H1 (cell line): ENCODE data around the gene DRGX. TPM values are rescaled to one million over a fixed set of nuclear protein-coding genes. Genes with fewer than 3 reads are reported as not detected.

Source experiments
- CTCF ChIA-PET: fragments of 300-600 bp; sonication (Branson Sonifier 250); formaldehyde crosslinking; loops from one replicate; lab custom pipeline; 2021; ENCODE audit not compliant: partially characterized antibody; lab: Charles Lee
- POLR2A ChIA-PET: fragments of 300-600 bp; sonication (Branson Sonifier 250); formaldehyde crosslinking; loops from one replicate; lab custom pipeline; 2021; ENCODE audit warnings: inconsistent platforms; ENCODE audit not compliant: partially characterized antibody; lab: Charles Lee
- DNase-seq, 2 experiments: peaks; one replicate each; pipeline versions ENCODE4 v3.0.0 to v3.0.0-alpha.2; 2010 to 2022; ENCODE audit warnings: low spot score in 2 of 2, low read depth in 1 of 2, mixed read lengths in 1 of 2
- FAIRE-seq: peaks from 2 replicates; lab custom pipeline; 2011; peaks lifted over from hg19 to GRCh38; lab: Jason Lieb, UNC
- H2AFZ ChIP-seq: 2 replicates; pipeline ENCODE4 v1.8.1; 2012; ENCODE audit warnings: low read length, inconsistent platforms
- H2AK5ac ChIP-seq: 2 replicates; pipeline ENCODE4 v1.6.1; 2013; ENCODE audit warnings: low read depth, low read length
- H2BK120ac ChIP-seq: replicated peaks from 2 replicates; pipeline ENCODE3; 2013; ENCODE audit warnings: low read depth, low read length, inconsistent platforms
- H2BK12ac ChIP-seq: 2 replicates; pipeline ENCODE4 v1.6.1; 2013; ENCODE audit warnings: low read depth, low read length
- H2BK15ac ChIP-seq: 2 replicates; pipeline ENCODE4 v1.6.1; 2013; ENCODE audit warnings: low read length
- H2BK20ac ChIP-seq: 2 replicates; pipeline ENCODE4 v1.6.1; 2013; ENCODE audit warnings: low read length
- H2BK5ac ChIP-seq: 2 replicates; pipeline ENCODE4 v1.6.1; 2013; ENCODE audit warnings: low read depth, low read length
- H3K14ac ChIP-seq: 2 replicates; pipeline ENCODE4 v1.6.1; 2013; ENCODE audit warnings: inconsistent platforms; ENCODE audit not compliant: insufficient read length
- H3K18ac ChIP-seq: 2 replicates; pipeline ENCODE4 v1.6.1; 2013; ENCODE audit warnings: low read length; ENCODE audit errors: extremely low read depth
- H3K23ac ChIP-seq: 2 replicates; pipeline ENCODE4 v1.6.1; 2013; ENCODE audit warnings: inconsistent platforms; ENCODE audit not compliant: insufficient read length
- H3K23me2 ChIP-seq: 2 replicates; pipeline ENCODE4 v1.6.1; 2013; ENCODE audit warnings: low read depth, low read length
- H3K27ac ChIP-seq: 2 replicates; pipeline ENCODE4 v1.6.1; 2011; ENCODE audit warnings: low read depth, low read length, inconsistent platforms
- H3K27me3 ChIP-seq, 4 experiments: replicated peaks in 1 of 4; 1 replicate in 1 of 4; 2 replicates in 3 of 4; pipeline versions ENCODE4 v1.6.1 to v1.8.1; 2011 to 2013; ENCODE audit warnings: low read length in 3 of 4, mild to moderate bottlenecking in 3 of 4, inconsistent platforms in 2 of 4, mixed read lengths in 2 of 4, moderate library complexity in 1 of 4; ENCODE audit not compliant: control insufficient read depth in 3 of 4, insufficient read depth in 3 of 4; ENCODE audit errors: extremely low read depth in 1 of 4
- H3K36me3 ChIP-seq, 4 experiments: 2 replicates each; pipeline versions ENCODE4 v1.6.1 to v1.8.1; 2011 to 2013; ENCODE audit warnings: mild to moderate bottlenecking in 4 of 4, low read length in 3 of 4, moderate library complexity in 2 of 4, control low read depth in 1 of 4, inconsistent platforms in 1 of 4; ENCODE audit not compliant: insufficient read depth in 4 of 4, control insufficient read depth in 2 of 4
- H3K4ac ChIP-seq: replicated peaks from 2 replicates; pipeline ENCODE3; 2013; ENCODE audit warnings: low read length, low read depth, mixed read lengths, inconsistent platforms; ENCODE audit not compliant: insufficient read length
- H3K4me1 ChIP-seq, 4 experiments: replicated peaks in 1 of 4; 1 replicate in 1 of 4; 2 replicates in 3 of 4; pipeline versions ENCODE4 v1.6.1 to v1.8.1; 2011 to 2013; ENCODE audit warnings: low read length in 3 of 4, inconsistent platforms in 2 of 4, mixed read lengths in 1 of 4; ENCODE audit not compliant: insufficient read depth in 4 of 4, control insufficient read depth in 3 of 4
- H3K4me2 ChIP-seq, 2 experiments: 2 replicates each; pipeline versions ENCODE4 v1.6.1 to v1.8.1; 2011 to 2013; ENCODE audit warnings: low read depth in 2 of 2, low read length in 2 of 2, control low read depth in 1 of 2, inconsistent platforms in 1 of 2, mild to moderate bottlenecking in 1 of 2; ENCODE audit not compliant: insufficient read depth in 1 of 2
- H3K4me3 ChIP-seq, 4 experiments: fragments of 200-600, 300-600 bp in 1 of 4; sonication (generic), shearing (Covaris generic), sonication (Bioruptor Twin) in 1 of 4; 2 replicates each; pipeline versions ENCODE4 v1.5.1 to v1.8.1; 2011 to 2016; ENCODE audit warnings: low read length in 4 of 4, low read depth in 3 of 4, control low read depth in 2 of 4, inconsistent platforms in 2 of 4, mild to moderate bottlenecking in 2 of 4, mixed read lengths in 1 of 4, moderate library complexity in 1 of 4; ENCODE audit not compliant: insufficient read depth in 2 of 4; ENCODE audit errors: extremely low read depth in 1 of 4
- H3K56ac ChIP-seq: replicated peaks from 2 replicates; pipeline ENCODE3; 2013; ENCODE audit warnings: low read depth, mild to moderate bottlenecking, mixed read lengths, low read length, inconsistent platforms; ENCODE audit not compliant: insufficient read length
- H3K79me1 ChIP-seq: 2 replicates; pipeline ENCODE4 v1.6.1; 2013; ENCODE audit warnings: low read depth, low read length, control low read depth
- H3K79me2 ChIP-seq, 2 experiments: 2 replicates each; pipeline versions ENCODE4 v1.6.1 to v1.8.1; 2012 to 2013; ENCODE audit warnings: low read length in 2 of 2, mild to moderate bottlenecking in 2 of 2, inconsistent platforms in 1 of 2; ENCODE audit not compliant: insufficient read depth in 2 of 2, control insufficient read depth in 1 of 2
- H3K9ac ChIP-seq, 4 experiments: replicated peaks in 1 of 4; 1 replicate in 1 of 4; 2 replicates in 3 of 4; pipeline versions ENCODE4 v1.6.1 to v1.8.1; 2011 to 2013; ENCODE audit warnings: low read depth in 3 of 4, low read length in 3 of 4, control low read depth in 2 of 4, mild to moderate bottlenecking in 2 of 4, moderate library complexity in 2 of 4, inconsistent platforms in 1 of 4; ENCODE audit errors: extremely low read depth in 1 of 4
- H3K9me3 ChIP-seq, 2 experiments: 2 replicates each; pipeline versions ENCODE4 v1.6.1 to v1.8.1; 2012 to 2013; ENCODE audit warnings: mild to moderate bottlenecking in 2 of 2, moderate library complexity in 2 of 2, control low read depth in 1 of 2, inconsistent platforms in 1 of 2, low read depth in 1 of 2, low read length in 1 of 2, mixed read lengths in 1 of 2; ENCODE audit not compliant: insufficient read depth in 2 of 2
- H4K20me1 ChIP-seq, 2 experiments: replicated peaks in 1 of 2; 2 replicates each; pipeline versions ENCODE3 to v1.8.1; 2011 to 2013; ENCODE audit warnings: inconsistent platforms in 2 of 2, low read length in 2 of 2, mild to moderate bottlenecking in 1 of 2; ENCODE audit not compliant: insufficient read depth in 2 of 2, control insufficient read depth in 1 of 2
- H4K5ac ChIP-seq: 2 replicates; pipeline ENCODE4 v1.6.1; 2013; ENCODE audit warnings: low read length, low read depth, mixed read lengths, inconsistent platforms; ENCODE audit not compliant: insufficient read length
- H4K8ac ChIP-seq: 2 replicates; pipeline ENCODE4 v1.8.0; 2013; ENCODE audit warnings: mild to moderate bottlenecking, moderate library complexity, low read length, inconsistent platforms; ENCODE audit not compliant: insufficient read depth; ENCODE audit errors: extremely low read depth
- H4K91ac ChIP-seq: replicated peaks from 2 replicates; pipeline ENCODE3; 2013; ENCODE audit warnings: low read length, mixed read lengths, inconsistent platforms; ENCODE audit not compliant: insufficient read length
- CBX8 ChIP-seq: fragments of 300-800, 300-1000 bp; sonication (generic); IDR thresholded peaks from 2 replicates; pipeline ENCODE4 v1.7.1; 2016; ENCODE audit warnings: low read depth, low read length, borderline replicate concordance
- CHD1 ChIP-seq: IDR thresholded peaks from 2 replicates; pipeline ENCODE4 v1.6.1; 2012; ENCODE audit warnings: low read depth, low read length, improper control_type of control experiment
- CHD2 ChIP-seq: IDR thresholded peaks from 2 replicates; pipeline ENCODE4 v1.6.1; 2012; ENCODE audit warnings: low read length, improper control_type of control experiment
- EGR1 ChIP-seq: IDR thresholded peaks from 2 replicates; pipeline ENCODE4 v1.6.1; 2011; ENCODE audit warnings: low read depth, low read length, borderline replicate concordance
- FOSL1 ChIP-seq: IDR thresholded peaks from 2 replicates; pipeline ENCODE4 v1.6.1; 2011; ENCODE audit warnings: mild to moderate bottlenecking, low read depth, low read length, moderate library complexity; ENCODE audit not compliant: insufficient read depth
- HDAC6 ChIP-seq: IDR thresholded peaks from one replicate; pipeline ENCODE4 v1.7.1; 2012; ENCODE audit warnings: low read depth, mild to moderate bottlenecking, inconsistent platforms, low read length, moderate library complexity
- KDM1A ChIP-seq: fragments of 200-600, 300-600 bp; sonication (generic); IDR thresholded peaks from 2 replicates; pipeline ENCODE4 v1.7.1; 2016; ENCODE audit warnings: mild to moderate bottlenecking, low read length, borderline replicate concordance
- NANOG ChIP-seq: IDR thresholded peaks from 2 replicates; pipeline ENCODE4 v1.6.1; 2011; ENCODE audit warnings: low read length, low read depth, mild to moderate bottlenecking, inconsistent platforms; ENCODE audit not compliant: insufficient read depth, poor library complexity, severe bottlenecking
- RBBP5 ChIP-seq: IDR thresholded peaks from 2 replicates; pipeline ENCODE4 v1.7.1; 2012; ENCODE audit warnings: low read depth, mild to moderate bottlenecking, inconsistent platforms, low read length, moderate library complexity, borderline replicate concordance
- SIN3A ChIP-seq, 2 experiments: IDR thresholded peaks in 1 of 2; conservative IDR thresholded peaks in 1 of 2; 2 replicates each; pipeline ENCODE4 v1.6.1; 2011 to 2012; ENCODE audit warnings: low read length in 2 of 2, improper control_type of control experiment in 1 of 2, low read depth in 1 of 2, mild to moderate bottlenecking in 1 of 2
- SUZ12 ChIP-seq: fragments of 200-600 bp; sonication (generic); IDR thresholded peaks from 2 replicates; pipeline ENCODE4 v1.6.1; 2012; ENCODE audit warnings: mild to moderate bottlenecking, inconsistent platforms, low read length, moderate library complexity, mixed read lengths
- TAF7 ChIP-seq: optimal IDR thresholded peaks from 2 replicates; pipeline ENCODE3; 2011; ENCODE audit warnings: low read depth, mild to moderate bottlenecking, inconsistent platforms, low read length, moderate library complexity, borderline replicate concordance
- TCF12 ChIP-seq: IDR thresholded peaks from 2 replicates; pipeline ENCODE4 v1.6.1; 2011; ENCODE audit warnings: low read depth, mild to moderate bottlenecking, low read length
- TEAD4 ChIP-seq: IDR thresholded peaks from 2 replicates; pipeline ENCODE4 v1.6.1; 2012; ENCODE audit warnings: low read depth, low read length, inconsistent platforms, mixed read lengths
- WGBS, 2 experiments: shearing (Covaris generic) in 1 of 2; methylation state at CpG; one replicate each; pipeline versions ENCODE4 v1.1.6 to v1.1.7; 2013 to 2015; ENCODE audit warnings: low lambda C conversion rate in 2 of 2, mixed read lengths in 2 of 2, inconsistent platforms in 1 of 2, low coverage in 1 of 2, missing lambda C conversion rate in 1 of 2; ENCODE audit not compliant: insufficient replicate concordance in 2 of 2, insufficient coverage in 1 of 2, insufficient read length in 1 of 2; ENCODE audit errors: extremely low coverage in 1 of 2, missing lambda C conversion rate in 1 of 2; 5-methylcytosine and 5-hydroxymethylcytosine counted together
- polyA plus RNA-seq, 7 experiments: library from polyadenylated mRNA; depleted of rRNA in 3 of 7; stranded (reverse) in 5 of 7; unstranded in 2 of 7; fragments of >200 nt in 5 of 7; fragments of 200-250 nt in 2 of 7; gene quantifications; 1 replicate in 5 of 7; 2 replicates in 1 of 7; 4 replicates in 1 of 7; pipeline versions ENCODE4 v1.2.1 to v1.2.3, GENCODE V29; 2011 to 2013; ENCODE audit warnings: missing spikeins in 2 of 7, mixed read lengths in 2 of 7
- total RNA-seq: library from RNA; stranded (reverse); fragmentation: NEBNext Ultra II Directional; extraction: Animal tissue kit (Norgen Biotek cat#: 25700); gene quantifications from 2 replicates; pipeline ENCODE4 v1.2.1, GENCODE V29; 2021

The DRGX gene
- total and polyA plus RNA-seq, 2 of the 8 experiments (the other 6 are each of a cell fraction or from before 2014, with no cell fraction given), result not detected

DNA sequence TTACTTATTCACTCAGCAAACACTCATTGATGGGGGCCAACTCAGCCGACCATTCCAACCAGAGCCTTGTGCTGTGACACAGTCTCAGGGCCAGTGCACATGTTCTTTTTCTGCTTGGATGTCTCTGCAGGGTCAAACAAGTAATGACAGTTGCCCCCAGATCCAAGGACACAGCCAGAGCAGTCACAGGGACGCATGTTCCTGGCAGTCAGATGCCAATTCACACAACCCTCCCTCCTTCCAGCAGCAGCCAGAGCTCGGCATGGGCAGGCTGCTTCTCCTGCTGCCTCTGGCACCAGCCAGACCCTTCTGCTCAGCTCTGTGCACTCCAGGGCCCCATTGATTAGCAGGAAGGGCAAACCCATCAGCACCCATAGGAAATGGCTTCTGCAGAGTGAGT, 20.3 kb downstream of the DRGX start:
- FAIRE-seq (no peak), DNase-seq (no peak)
- ChIA-PET CTCF (interaction anchor here (0.6 to 1.2 kb wide), 4 partner anchors 8 to 361 kb away, joined by 3 read pairs; no protein-coding TSS in a partner anchor), POLR2A (no interaction called here)
- no peaks in the 10 kb centered on the region for H4K20me1 ChIP-seq
- H2BK20ac ChIP-seq, result no peak overlapping the region
- no peaks in the 10 kb centered on the region for H3K23me2 ChIP-seq
- H2AFZ ChIP-seq, result no peak overlapping the region
- H3K9me3 ChIP-seq, result no peaks in the 10 kb centered on the region
- H3K4ac ChIP-seq, result no peak overlapping the region
- no peak overlapping the region for H3K4me3 ChIP-seq
- H3K9ac ChIP-seq, result no peak overlapping the region
- H3K4me2 ChIP-seq, result no peak overlapping the region
- H4K91ac ChIP-seq, result no peak overlapping the region
- H3K18ac ChIP-seq, result no peak overlapping the region
- H2BK120ac ChIP-seq, result no peak overlapping the region
- H2AK5ac ChIP-seq, result no peak overlapping the region
- no peak overlapping the region for H4K5ac ChIP-seq
- H3K56ac ChIP-seq, result no peak overlapping the region
- H3K27me3 ChIP-seq, result no peaks in the 10 kb centered on the region; a peak in 1 of 7 replicates
- H3K36me3 ChIP-seq, result no peaks in the 10 kb centered on the region
- no peak overlapping the region for H3K27ac ChIP-seq
- H2BK5ac ChIP-seq, result no peak overlapping the region
- H2BK12ac ChIP-seq, result no peak overlapping the region
- no peaks in the 10 kb centered on the region for H3K79me1 ChIP-seq
- H2BK15ac ChIP-seq, result no peak overlapping the region
- 86% methylated on average over 3 of the region's 3 CpGs; no CpG with 5 or more reads in 1 of the 2 experiments for WGBS, 2 experiments
- no peaks in the 10 kb centered on the region for H3K79me2 ChIP-seq
- no peak overlapping the region for H4K8ac ChIP-seq
- no peak overlapping the region for H3K23ac ChIP-seq
- H3K14ac ChIP-seq, result no peak overlapping the region
- H3K4me1 ChIP-seq, result no peaks in the 10 kb centered on the region; a peak in 1 of 7 replicates
- no peak for TF ChIP-seq CHD1
- no peak for TF ChIP-seq TCF12
- no peak for TF ChIP-seq CHD2
- no peak for TF ChIP-seq SUZ12
- TF ChIP-seq KDM1A, result no peak
- no peak for TF ChIP-seq HDAC6
- no peak for TF ChIP-seq SIN3A (conservative IDR thresholded peaks at IDR 0.05 in 1 of 2, IDR thresholded peaks at IDR 0.05 in 1 of 2; ENCODE audit: low read depth in 1 of 2, low read length in 2 of 2)
- TF ChIP-seq NANOG, result no peak
- TF ChIP-seq TEAD4, result no peak
- no peak for TF ChIP-seq EGR1
- no peak for TF ChIP-seq FOSL1
- TF ChIP-seq TAF7, result no peak
- no peak for TF ChIP-seq CBX8
- TF ChIP-seq RBBP5, result no peak
